LNCAP (cell line): ENCODE measurements around the gene NFATC2.

Experiments
- TF ChIP-seq, protein P1 (sequence below): fragments of 450-650 bp; IDR thresholded peaks from 2 replicates; pipeline ENCODE4 v1.5.1; 2017; ENCODE audit warnings: mild to moderate bottlenecking

NFATC2 gene

DNA sequence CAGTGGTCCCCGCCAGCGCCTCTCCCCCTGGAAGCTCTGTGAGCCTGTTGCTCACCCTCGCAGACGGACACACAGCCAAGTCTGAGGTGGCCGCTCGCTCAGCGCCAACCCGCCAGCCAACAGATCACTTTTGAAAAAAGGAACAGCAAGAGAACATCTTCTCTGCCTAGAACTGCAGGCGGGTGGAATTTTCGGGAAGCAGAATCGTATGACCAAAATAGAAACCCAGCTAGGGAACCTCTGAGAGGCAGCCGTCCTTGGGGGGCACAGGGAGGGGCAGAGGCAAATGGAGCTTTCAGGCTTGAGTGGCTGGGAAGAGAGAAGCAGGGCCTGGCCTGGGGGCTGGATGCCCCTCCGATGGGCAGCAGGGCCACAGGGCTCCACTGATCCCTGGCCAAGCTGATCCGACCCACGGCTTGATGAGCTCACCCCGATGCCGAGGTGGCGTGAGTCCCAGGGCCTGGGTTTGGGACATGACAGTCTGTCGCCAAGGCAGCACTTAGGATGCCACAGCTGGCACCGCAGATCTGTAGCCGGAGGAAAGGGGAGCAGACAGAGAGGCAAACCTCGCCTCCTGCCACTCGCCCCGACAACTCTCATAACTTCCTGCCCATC lies 9.8 kb downstream of the NFATC2 start:
- TF ChIP-seq, protein P1, sequence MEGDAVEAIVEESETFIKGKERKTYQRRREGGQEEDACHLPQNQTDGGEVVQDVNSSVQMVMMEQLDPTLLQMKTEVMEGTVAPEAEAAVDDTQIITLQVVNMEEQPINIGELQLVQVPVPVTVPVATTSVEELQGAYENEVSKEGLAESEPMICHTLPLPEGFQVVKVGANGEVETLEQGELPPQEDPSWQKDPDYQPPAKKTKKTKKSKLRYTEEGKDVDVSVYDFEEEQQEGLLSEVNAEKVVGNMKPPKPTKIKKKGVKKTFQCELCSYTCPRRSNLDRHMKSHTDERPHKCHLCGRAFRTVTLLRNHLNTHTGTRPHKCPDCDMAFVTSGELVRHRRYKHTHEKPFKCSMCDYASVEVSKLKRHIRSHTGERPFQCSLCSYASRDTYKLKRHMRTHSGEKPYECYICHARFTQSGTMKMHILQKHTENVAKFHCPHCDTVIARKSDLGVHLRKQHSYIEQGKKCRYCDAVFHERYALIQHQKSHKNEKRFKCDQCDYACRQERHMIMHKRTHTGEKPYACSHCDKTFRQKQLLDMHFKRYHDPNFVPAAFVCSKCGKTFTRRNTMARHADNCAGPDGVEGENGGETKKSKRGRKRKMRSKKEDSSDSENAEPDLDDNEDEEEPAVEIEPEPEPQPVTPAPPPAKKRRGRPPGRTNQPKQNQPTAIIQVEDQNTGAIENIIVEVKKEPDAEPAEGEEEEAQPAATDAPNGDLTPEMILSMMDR, result no peak

DNA sequence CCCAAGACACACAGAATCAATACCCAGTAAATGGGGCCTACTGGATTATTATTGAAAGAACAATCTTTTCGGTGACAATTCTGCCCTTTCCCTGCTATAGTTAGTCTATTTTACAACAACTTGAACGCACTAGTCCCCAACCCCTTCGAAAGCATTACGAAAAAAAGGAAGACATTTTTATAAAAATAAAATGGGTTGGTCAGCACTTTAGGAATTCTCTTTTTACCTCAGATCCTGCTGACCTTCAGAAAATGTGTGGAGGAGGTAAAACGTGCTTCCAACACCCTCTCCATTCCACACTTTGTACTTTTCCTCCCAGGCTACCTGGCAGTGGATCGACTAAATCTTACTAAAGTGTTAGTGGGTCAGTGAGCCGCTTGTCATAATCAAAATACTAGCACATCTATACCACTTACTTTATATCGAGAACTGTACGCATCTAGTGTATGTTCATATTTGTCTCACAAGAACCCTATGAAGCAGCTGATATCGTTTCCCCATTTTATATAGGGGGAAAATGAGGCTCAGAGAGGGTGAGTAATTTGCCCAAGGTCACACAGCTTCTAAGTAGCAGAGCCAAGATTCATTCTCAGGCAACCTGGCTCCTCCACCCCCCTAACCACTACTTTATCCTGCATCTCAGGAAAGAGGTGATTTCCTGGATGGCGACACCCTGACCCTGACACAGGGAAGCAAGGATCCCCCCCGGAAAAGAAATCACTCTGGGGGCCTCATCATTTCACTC lies 10.6 kb downstream of the NFATC2 start:
- TF ChIP-seq, protein P1, result no peak

DNA sequence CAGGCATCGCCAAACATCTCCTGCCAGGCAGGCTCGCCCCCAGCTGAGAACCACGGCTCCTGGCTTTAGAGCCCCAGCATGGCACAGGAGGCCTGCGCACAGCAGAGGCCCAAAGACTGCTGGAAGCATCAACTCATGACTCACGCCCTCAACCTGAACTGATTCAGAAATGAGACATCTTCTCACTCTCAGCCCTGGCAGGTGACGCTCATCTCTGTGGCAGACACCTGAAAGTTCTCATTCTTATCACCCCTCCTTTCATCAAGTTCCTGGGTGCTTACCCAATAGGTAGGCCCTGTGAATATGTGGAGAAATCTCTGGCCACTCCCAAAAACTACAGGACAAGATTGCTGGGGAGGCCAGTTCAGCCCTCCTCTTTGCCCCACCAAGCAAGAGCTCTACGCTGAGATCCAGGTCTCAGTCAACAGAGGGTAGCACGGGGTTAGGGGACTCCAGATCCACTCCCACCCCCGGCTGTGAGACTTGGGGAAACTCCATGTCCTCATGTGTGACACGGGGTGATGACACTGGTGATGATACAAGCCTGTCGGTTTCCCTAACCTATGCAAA lies 11.3 kb downstream of the NFATC2 start:
- TF ChIP-seq, protein P1, result no peak

DNA sequence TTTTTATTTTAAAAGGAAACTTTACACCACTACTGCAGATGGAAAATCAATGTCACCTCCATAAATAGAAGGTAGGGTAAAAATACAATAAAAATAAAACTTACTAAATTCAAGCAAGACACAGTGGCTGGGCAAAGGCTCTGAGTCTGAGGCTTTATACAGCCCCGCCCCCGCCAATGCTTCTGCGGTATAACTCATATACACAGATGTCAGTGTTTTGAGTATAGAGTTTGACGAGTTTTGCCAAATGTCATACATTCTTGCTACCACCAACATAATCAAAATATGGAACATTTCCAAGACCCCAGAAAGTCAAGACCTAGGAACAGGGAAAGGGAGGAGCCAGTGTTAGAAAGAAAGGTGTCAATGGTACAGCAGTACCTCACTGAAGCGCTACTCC lies 12.8 kb downstream of the NFATC2 start:
- TF ChIP-seq, protein P1, result no peak

DNA sequence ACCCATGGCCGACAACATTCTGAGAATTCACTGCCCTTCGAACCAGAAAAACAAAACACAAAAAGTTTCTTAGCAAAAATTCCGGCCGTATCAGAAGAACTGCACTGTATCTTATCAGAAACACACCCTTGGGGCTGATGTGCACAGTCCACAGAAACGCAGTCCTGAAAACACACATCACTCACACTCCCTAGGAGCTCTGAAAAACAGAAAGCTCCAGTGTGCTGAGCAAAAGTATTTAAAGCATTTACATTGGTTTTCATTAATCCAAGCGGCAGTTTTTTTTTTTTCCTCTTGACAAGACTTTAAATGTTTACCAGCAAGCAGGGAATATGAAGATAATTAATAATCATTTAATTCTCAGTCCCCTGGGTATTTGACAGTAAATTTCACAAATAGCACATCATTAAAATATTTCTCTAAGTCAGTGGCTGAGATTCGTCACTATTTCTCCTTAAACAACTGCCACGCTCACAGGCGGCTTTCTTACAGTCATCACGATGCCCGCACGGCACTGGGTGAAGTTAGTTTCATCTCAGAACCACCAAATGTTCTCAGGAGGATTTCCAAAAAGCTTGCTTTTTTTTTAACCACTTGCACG lies 13.3 kb downstream of the NFATC2 start:
- TF ChIP-seq, protein P1, result no peak

DNA sequence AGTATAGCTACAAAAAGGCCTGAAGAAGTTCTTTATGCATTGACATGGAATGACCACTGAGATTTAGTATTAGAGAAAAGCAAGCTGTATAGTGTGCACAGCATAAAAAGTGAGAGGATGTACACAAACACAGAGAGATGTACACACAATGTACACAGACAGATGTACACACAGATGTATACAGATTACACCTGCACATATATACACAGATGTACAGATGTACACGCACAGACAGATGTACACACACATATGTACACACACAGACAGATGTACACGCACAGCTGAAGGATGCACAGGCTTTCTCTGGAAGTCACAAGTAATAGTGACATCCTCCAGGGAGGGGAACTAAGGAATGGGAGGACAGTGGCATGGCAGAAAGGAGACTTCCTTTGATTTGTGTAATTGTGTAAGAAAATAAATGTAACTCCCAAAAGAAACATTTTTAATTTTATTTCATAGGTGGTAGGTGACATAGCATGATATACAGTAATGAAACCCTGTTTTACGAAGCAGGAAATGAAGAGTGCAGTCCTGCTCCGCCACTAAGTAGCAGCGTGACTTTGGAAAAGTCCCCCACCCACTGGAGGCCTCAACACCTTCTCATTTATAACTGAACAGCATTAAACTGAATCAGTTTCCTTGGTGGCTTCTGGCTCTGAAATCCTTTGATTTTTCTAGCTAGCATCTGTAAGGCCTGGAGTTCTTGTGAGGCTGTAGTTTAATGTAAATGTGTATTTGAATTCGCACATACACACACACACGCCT lies 14.1 kb downstream of the NFATC2 start:
- TF ChIP-seq, protein P1, result no peak

DNA sequence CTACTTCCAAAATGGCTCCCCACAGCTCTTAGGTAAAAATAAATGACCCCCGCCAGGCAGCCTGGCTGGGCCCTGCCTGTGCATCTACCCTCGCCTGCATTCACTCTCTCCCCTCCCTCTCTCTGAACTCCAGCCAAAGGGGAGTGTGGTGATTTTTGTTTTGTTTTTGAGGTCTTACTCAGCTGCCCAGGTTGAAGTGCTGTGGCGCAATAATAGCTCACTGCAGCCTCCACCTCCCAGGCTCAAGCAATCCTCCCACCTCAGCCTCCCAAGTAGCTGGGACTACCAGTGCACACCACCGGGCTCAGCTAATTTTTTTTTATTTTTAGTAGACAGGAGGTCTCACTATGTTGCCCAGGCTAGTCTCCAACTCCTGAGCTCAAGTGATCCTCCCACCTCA lies 15.8 kb downstream of the NFATC2 start:
- TF ChIP-seq, protein P1, result no peak
